Liver (tissue), 3 donors: ENCODE measurements around the gene JMY.

Experiments
- ATF3 ChIP-seq: IDR thresholded peaks from 2 replicates; pipeline ENCODE4 v1.6.1; 2016; ENCODE audit warnings: antibody characterized with exemption
- CTCF ChIP-seq: fragments of 150-350 bp; IDR thresholded peaks from 2 replicates; pipeline ENCODE4 v1.5.1; 2017; ENCODE audit warnings: improper control_type of control experiment, low read depth, low read length; ENCODE audit not compliant: missing input control
- FOXA1 ChIP-seq: IDR thresholded peaks from 2 replicates; pipeline ENCODE4 v1.6.1; 2016; ENCODE audit warnings: antibody characterized with exemption
- GABPA ChIP-seq, 2 donors: IDR thresholded peaks in 1 of 2; conservative IDR thresholded peaks in 1 of 2; 2 replicates each; pipeline ENCODE4 v1.6.1; 2016; ENCODE audit warnings: antibody characterized with exemption in 2 of 2, mild to moderate bottlenecking in 1 of 2, moderate library complexity in 1 of 2
- JUND ChIP-seq, 2 donors: IDR thresholded peaks; 2 replicates each; pipeline ENCODE4 v1.6.1; 2016; ENCODE audit warnings: antibody characterized with exemption in 2 of 2
- MAX ChIP-seq: IDR thresholded peaks from 2 replicates; pipeline ENCODE4 v1.6.1; 2016; ENCODE audit warnings: antibody characterized with exemption
- RAD21 ChIP-seq, 2 donors: IDR thresholded peaks; 2 replicates each; pipeline ENCODE4 v1.6.1; 2016; ENCODE audit warnings: antibody characterized with exemption in 2 of 2, mild to moderate bottlenecking in 2 of 2
- REST ChIP-seq: IDR thresholded peaks from 2 replicates; pipeline ENCODE4 v1.6.1; 2016; ENCODE audit warnings: antibody characterized with exemption, mild to moderate bottlenecking
- SP1 ChIP-seq: IDR thresholded peaks from 2 replicates; pipeline ENCODE4 v1.6.1; 2018; ENCODE audit warnings: antibody characterized with exemption, mild to moderate bottlenecking
- TAF1 ChIP-seq: conservative IDR thresholded peaks from 2 replicates; pipeline ENCODE4 v1.6.1; 2016; ENCODE audit warnings: antibody characterized with exemption, mild to moderate bottlenecking
- YY1 ChIP-seq: IDR thresholded peaks from 2 replicates; pipeline ENCODE4 v1.6.1; 2016; ENCODE audit warnings: antibody characterized with exemption, mild to moderate bottlenecking
- donor health status: healthy.
- donor health status: healthy.

- no peak for TF ChIP-seq YY1
- no peak for TF ChIP-seq ATF3
- TF ChIP-seq TAF1, result no peak
- no peak for TF ChIP-seq CTCF
- no peak for TF ChIP-seq REST
- TF ChIP-seq RAD21 (IDR thresholded peaks at IDR 0.05), result no peak
- TF ChIP-seq SP1, result no peak
- no peak for TF ChIP-seq MAX
- no peak for TF ChIP-seq FOXA1
- no peak for TF ChIP-seq GABPA (IDR thresholded peaks at IDR 0.05 in 1 of 2, conservative IDR thresholded peaks at IDR 0.05 in 1 of 2)
- TF ChIP-seq JUND (IDR thresholded peaks at IDR 0.05), result no peak
Observed at GRCh38 chr5:79224286-79224984, 11.5 kb upstream of the JMY start.
